HG03097 (cell line): ENCODE data around the gene ICAM2.

Source experiments
- ATAC-seq: cut with Tn5 transposase; IDR thresholded peaks from one replicate; pipeline ENCODE4 v1.9.1; 2021; ENCODE audit not compliant: unreplicated experiment, low FRiP score

Gene ICAM2

GRCh38 chr17:64045176-64045575 lies 24.7 kb upstream of the ICAM2 start:
- no peak for ATAC-seq

GRCh38 chr17:64042700-64043485 lies 22.5 kb upstream of the ICAM2 start:
- ATAC-seq: no peak

- no peak for ATAC-seq
Observed at GRCh38 chr17:64041912-64042311, 21.5 kb upstream of the ICAM2 start.

GRCh38 chr17:64040206-64040605 lies 19.8 kb upstream of the ICAM2 start:
- ATAC-seq: no peak

- ATAC-seq: no peak
Observed at GRCh38 chr17:64039106-64039400, 18.6 kb upstream of the ICAM2 start.

GRCh38 chr17:64038331-64039105 lies 18.1 kb upstream of the ICAM2 start:
- ATAC-seq: no peak

- no peak for ATAC-seq
Observed at GRCh38 chr17:64037802-64038201, 17.4 kb upstream of the ICAM2 start.

GRCh38 chr17:64037180-64037579 lies 16.7 kb upstream of the ICAM2 start:
- ATAC-seq: no peak

- ATAC-seq: no peak
Observed at GRCh38 chr17:64036198-64036922, 15.9 kb upstream of the ICAM2 start.

GRCh38 chr17:64032081-64032480 lies 11.6 kb upstream of the ICAM2 start:
- no peak for ATAC-seq

GRCh38 chr17:64028874-64029464 lies 8.5 kb upstream of the ICAM2 start:
- no peak for ATAC-seq

- ATAC-seq: peak; percentile 43
Observed at GRCh38 chr17:64025732-64026294, 5.4 kb upstream of the ICAM2 start.

- ATAC-seq: no peak
Observed at GRCh38 chr17:64024781-64025731, 4.6 kb upstream of the ICAM2 start.

GRCh38 chr17:64024215-64024654 lies 3.8 kb upstream of the ICAM2 start:
- no peak for ATAC-seq

GRCh38 chr17:64022611-64023063 lies 2.2 kb upstream of the ICAM2 start:
- ATAC-seq: no peak

GRCh38 chr17:64019551-64019961 lies 877 bp downstream of the ICAM2 start:
- ATAC-seq: peak; percentile 1

GRCh38 chr17:64017381-64017980 lies 3.0 kb downstream of the ICAM2 start:
- no peak for ATAC-seq

GRCh38 chr17:64016974-64017373 lies 3.5 kb downstream of the ICAM2 start:
- ATAC-seq: no peak

- no peak for ATAC-seq
Observed at GRCh38 chr17:64016231-64016784, 4.1 kb downstream of the ICAM2 start.
